Activated naive CD8-positive, alpha-beta T cell treated with anti-CD3 and anti-CD28 coated beads, Interleukin-2, amount 50 U/mL, for 16 hours (primary cell): ENCODE data around the gene SLIT3.

Source experiments
- DNase-seq: peaks from one replicate; pipeline ENCODE4 v3.0.0-alpha.2; 2020; ENCODE audit warnings: low read depth, low spot score

SLIT3 gene

GRCh38 chr5:168803541-168803940 lies 497.4 kb downstream of the SLIT3 start:
- no peak for DNase-seq

- no peak for DNase-seq
Observed at GRCh38 chr5:168802337-168802736, 498.6 kb downstream of the SLIT3 start.

GRCh38 chr5:168801567-168801966 lies 499.4 kb downstream of the SLIT3 start:
- no peak for DNase-seq

- DNase-seq, result no peak
Observed at GRCh38 chr5:168800701-168801100, 500.2 kb downstream of the SLIT3 start.

GRCh38 chr5:168798065-168799023 lies 502.6 kb downstream of the SLIT3 start:
- DNase-seq, result no peak

GRCh38 chr5:168796593-168797580 lies 504.1 kb downstream of the SLIT3 start:
- DNase-seq, result no peak

GRCh38 chr5:168796000-168796399 lies 504.9 kb downstream of the SLIT3 start:
- no peak for DNase-seq

GRCh38 chr5:168793841-168794837 lies 506.8 kb downstream of the SLIT3 start:
- no peak for DNase-seq

GRCh38 chr5:168792678-168793077 lies 508.3 kb downstream of the SLIT3 start:
- no peak for DNase-seq

- no peak for DNase-seq
Observed at GRCh38 chr5:168790671-168791250, 510.2 kb downstream of the SLIT3 start.

- DNase-seq, result no peak
Observed at GRCh38 chr5:168790002-168790635, 510.8 kb downstream of the SLIT3 start.

- DNase-seq, result no peak
Observed at GRCh38 chr5:168788786-168789185, 512.2 kb downstream of the SLIT3 start.

- DNase-seq, result no peak
Observed at GRCh38 chr5:168788107-168788506, 512.8 kb downstream of the SLIT3 start.

GRCh38 chr5:168786147-168786546 lies 514.8 kb downstream of the SLIT3 start:
- DNase-seq, result no peak

GRCh38 chr5:168784454-168784853 lies 516.5 kb downstream of the SLIT3 start:
- no peak for DNase-seq

GRCh38 chr5:168781941-168782571 lies 518.9 kb downstream of the SLIT3 start:
- no peak for DNase-seq

GRCh38 chr5:168780888-168781287 lies 520.1 kb downstream of the SLIT3 start:
- DNase-seq, result no peak

- no peak for DNase-seq
Observed at GRCh38 chr5:168779333-168779732, 521.6 kb downstream of the SLIT3 start.

- DNase-seq, result no peak
Observed at GRCh38 chr5:168778536-168778935, 522.4 kb downstream of the SLIT3 start.

- no peak for DNase-seq
Observed at GRCh38 chr5:168777651-168778050, 523.3 kb downstream of the SLIT3 start.
